Activated T-cell treated with anti-CD3 and anti-CD28 coated beads for 1 hour (primary cell): ENCODE data around the gene CCNO.

ENCODE experiments used
- DNase-seq: peaks from one replicate; pipeline ENCODE4 v3.0.0-alpha.2; 2020; ENCODE audit warnings: low read depth

The CCNO gene

GRCh38 chr5:55222985-55223811, 10.2 kb downstream of the CCNO start:
- DNase-seq = no peak

GRCh38 chr5:55222092-55222984, 11.1 kb downstream of the CCNO start:
- DNase-seq = no peak

- DNase-seq = no peak
These were observed 12.8 kb downstream of the CCNO start for GRCh38 chr5:55220433-55221185.

- DNase-seq = no peak
These were observed 13.6 kb downstream of the CCNO start for GRCh38 chr5:55219770-55220169.

- no peak for DNase-seq
These were observed 14.4 kb downstream of the CCNO start for GRCh38 chr5:55218967-55219366.

- DNase-seq = no peak
These were observed 22.1 kb downstream of the CCNO start for GRCh38 chr5:55211184-55211874.

- DNase-seq = no peak
These were observed 28.4 kb downstream of the CCNO start for GRCh38 chr5:55205001-55205400.

GRCh38 chr5:55191165-55191564, 42.2 kb downstream of the CCNO start:
- DNase-seq = no peak

- no peak for DNase-seq
These were observed 44.5 kb downstream of the CCNO start for GRCh38 chr5:55188656-55189540.

GRCh38 chr5:55187370-55187769, 46.0 kb downstream of the CCNO start:
- no peak for DNase-seq
